GM12873 (cell line): ENCODE data around the gene CCDC85C.

Source experiments
- TF ChIP-seq, protein P1 (sequence below): IDR thresholded peaks from 2 replicates; pipeline ENCODE4 v1.5.1; 2012; ENCODE audit warnings: low read depth, mild to moderate bottlenecking, moderate library complexity, low read length, control low read depth; ENCODE audit not compliant: insufficient read depth; ENCODE audit errors: missing control alignments

CCDC85C gene

DNA sequence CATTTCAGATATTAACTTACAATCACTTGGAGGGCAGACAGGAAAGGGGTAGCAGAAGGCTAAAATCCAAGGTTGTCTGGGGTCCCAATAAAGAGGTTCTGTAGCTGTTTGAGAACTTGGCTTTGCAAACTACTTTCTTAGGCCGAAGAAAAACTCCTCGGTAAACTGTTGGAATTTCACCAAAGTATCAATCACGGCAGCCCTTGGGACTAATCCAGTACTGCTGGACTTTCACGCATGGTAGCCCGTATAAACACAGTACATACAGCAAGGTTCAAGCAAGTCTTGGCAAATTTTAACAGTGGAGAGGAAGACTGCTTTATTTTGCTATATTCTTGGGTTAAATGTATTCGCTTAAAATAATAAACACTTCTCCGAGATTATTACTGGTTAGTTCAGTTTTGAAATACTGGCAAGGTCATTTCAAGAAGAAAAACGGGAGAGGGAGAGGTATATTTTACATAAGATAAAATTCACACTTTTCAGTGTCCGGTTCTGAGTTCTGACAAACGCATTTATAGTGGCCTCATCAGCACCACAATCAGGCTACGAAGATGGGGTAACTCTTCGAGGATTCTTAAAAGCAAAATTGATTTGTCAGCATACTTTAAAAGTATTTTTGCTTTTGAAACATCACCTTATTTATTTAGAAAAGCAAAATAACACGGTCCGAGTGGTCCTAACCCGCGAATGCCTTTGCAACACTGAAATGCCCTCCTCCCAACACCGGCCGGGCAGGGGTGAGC is 124.7 kb downstream of the CCDC85C start:
- TF ChIP-seq, protein P1, sequence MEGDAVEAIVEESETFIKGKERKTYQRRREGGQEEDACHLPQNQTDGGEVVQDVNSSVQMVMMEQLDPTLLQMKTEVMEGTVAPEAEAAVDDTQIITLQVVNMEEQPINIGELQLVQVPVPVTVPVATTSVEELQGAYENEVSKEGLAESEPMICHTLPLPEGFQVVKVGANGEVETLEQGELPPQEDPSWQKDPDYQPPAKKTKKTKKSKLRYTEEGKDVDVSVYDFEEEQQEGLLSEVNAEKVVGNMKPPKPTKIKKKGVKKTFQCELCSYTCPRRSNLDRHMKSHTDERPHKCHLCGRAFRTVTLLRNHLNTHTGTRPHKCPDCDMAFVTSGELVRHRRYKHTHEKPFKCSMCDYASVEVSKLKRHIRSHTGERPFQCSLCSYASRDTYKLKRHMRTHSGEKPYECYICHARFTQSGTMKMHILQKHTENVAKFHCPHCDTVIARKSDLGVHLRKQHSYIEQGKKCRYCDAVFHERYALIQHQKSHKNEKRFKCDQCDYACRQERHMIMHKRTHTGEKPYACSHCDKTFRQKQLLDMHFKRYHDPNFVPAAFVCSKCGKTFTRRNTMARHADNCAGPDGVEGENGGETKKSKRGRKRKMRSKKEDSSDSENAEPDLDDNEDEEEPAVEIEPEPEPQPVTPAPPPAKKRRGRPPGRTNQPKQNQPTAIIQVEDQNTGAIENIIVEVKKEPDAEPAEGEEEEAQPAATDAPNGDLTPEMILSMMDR, result no peak

DNA sequence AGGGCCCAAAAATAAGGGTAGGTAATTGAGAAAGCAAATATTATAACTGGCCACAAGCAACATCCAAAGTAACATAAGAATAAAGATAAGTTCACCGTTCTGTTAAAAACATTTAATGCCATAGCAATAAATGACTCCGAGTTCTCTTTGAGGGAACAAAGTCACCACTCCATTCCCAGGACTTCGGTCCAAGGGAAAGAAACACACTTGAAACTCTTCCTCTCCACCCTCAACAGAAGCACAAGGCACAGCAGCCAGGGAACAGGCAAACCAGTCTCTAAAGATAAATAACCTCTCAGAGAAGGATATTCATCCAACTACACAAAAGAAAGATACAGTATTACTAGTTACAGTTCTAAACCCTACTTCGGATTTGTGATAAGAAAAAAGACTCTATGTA is 125.9 kb downstream of the CCDC85C start:
- TF ChIP-seq, protein P1, result no peak

DNA sequence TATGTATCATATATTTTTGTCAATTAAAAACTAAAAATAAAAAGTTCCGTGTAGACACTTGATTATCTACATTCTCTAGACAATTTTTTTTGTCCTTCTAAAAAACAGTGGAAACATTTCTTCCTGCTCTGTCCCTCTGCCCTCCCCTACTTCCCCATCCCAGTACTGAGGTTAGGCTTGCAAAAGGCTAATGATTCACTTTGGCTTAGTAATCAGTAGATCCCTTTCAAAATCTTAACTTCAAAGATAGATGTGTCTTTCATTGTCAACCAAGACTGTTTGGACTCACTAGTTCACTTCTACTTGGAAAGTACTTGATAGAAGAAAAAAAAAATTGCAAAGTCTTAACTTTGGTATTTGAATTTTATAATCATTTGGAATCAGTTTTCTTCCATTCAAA is 127.1 kb downstream of the CCDC85C start:
- TF ChIP-seq, protein P1, result no peak

DNA sequence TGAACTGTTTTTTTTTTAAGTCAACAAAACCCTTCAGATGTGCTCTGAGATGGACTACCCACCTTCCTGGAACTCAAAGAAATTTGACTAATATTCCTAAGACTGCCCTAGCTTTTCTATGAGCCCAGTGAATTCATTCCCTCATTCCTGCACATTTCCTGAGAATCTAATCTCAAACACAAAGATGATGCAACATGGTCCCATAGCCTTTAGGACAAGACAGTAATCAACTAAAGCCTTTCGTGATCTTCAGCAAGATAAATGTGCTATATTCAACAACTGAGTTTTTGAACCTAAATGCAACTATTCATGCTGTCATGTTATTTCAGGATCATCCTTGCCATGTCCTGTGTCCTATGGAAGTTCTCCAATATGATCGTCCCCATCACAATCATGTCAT is 128.3 kb downstream of the CCDC85C start:
- TF ChIP-seq, protein P1, result no peak

DNA sequence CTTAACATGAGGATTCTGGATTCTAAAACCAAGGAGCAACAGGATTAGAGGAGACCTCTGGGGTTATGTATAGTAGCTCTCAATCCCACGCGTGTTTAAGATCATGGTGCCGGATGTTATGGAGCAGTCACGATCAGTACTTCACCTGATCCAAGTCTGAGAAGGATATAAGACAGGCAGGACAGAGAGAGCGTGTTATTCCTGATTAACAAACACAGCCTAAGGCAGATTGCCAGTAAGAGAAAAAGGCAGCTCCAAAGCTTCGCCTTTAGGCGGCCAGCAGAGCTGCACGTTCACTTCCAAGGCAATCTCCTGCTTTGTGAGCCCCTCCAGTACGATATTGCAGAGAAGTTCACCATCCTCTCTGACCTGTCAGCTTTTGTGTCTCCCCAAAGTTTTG is 128.8 kb downstream of the CCDC85C start:
- TF ChIP-seq, protein P1, result no peak

DNA sequence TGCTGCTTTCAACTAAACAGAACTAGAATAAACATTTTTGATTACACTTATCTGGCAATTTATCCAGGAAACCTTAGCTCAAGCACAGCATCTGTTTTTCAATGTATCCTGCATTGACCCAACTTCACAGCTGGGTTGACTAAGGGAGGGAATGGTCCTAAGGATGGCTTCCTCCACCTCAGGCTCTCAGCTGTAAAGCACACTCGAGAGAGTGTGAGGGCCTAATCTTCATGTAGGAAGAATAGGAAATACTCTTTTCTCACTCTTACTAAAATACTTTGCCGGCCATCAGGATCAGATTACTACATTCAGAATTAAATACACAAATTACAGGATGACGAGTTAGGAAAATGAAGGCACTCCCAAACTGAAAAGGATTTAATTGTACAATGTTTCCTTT is 130.5 kb downstream of the CCDC85C start:
- TF ChIP-seq, protein P1, result no peak

DNA sequence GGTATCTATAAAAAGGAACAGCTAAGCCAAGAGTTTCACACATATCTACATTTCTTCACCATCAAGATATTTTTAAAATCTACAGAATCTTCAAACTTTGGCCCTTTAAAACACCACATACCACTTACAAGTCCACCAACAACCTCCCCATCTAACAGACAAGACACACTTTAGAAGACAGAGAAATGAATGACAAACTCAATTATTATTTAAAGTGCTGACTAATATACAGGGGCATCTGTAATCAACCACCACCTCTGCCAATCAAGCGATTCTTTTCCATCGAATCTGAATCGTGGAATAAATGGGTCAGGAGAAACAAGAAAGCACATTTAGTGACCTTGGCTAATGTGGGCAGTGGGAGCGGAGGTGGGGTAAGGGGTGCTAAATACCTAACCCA is 131.1 kb downstream of the CCDC85C start:
- TF ChIP-seq, protein P1, result no peak

DNA sequence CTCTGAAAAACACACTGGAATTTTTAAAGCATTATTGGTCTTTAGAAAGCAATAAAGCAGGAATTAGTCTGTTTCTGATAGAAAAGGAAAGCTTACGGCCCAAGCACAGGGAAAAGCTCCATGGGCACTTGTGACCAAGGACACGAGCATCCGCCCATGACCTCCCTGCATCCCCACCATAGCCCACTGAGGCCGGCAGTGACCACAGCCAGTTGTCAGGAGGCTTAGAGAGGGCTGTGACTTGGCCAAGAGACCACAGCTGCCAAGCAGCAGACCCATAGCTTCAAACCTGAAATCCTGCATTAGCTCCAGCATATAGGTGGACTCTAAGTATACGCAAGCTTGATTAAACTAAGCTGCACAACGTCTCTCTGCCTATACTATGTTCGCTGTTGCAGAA is 132.3 kb downstream of the CCDC85C start:
- TF ChIP-seq, protein P1, result no peak
